ENCODE data around the gene GPR68. TPM values are rescaled to one million over a fixed set of nuclear protein-coding genes. Genes with fewer than 3 reads are reported as not detected.
A peak's percentile ranks its signal among the peaks of the same experiment; 100 is the strongest.

Gene GPR68
- total RNA-seq, 5 donors from 2014 or later (not counting 1 experiment from before 2014, with no cell fraction given) = 3.0 to 16.4 (median 10.0) TPM

GRCh38 chr14:91219517-91220389 is 24.8 kb downstream of the GPR68 start:
- ATAC-seq (replicated peaks in 1 of 4) (no peak), DNase-seq (no peak)
- no peaks in the 10 kb centered on the region for H3K27me3 ChIP-seq (replicated peaks in 1 of 2; ENCODE audit: control insufficient read depth in 2 of 2, extremely low read depth in 1 of 2, insufficient read depth in 2 of 2, low read length in 1 of 2)
- peaks cover 2 to 32% of the 10 kb centered on the region in 2 experiments for H3K4me1 ChIP-seq (ENCODE audit: control insufficient read depth in 1 of 2, extremely low read depth in 1 of 2, insufficient read depth in 2 of 2, low read length in 2 of 2)
- Mint-ChIP-seq H3K27me3 (no peaks in the 10 kb centered on the region), H3K36me3 (peaks cover 69% of the 10 kb centered on the region), H3K4me1 (peaks cover 42 to 51% (median 42%) of the 10 kb centered on the region in 3 donors), H3K27ac (peak overlapping the region; percentile 48 to 67), H3K4me3 (no peak overlapping the region), H3K9me3 (peaks cover 0 to 5% (median 0%) of the 10 kb centered on the region in 3 donors)
- POLR2A ChIA-PET = no interaction called here
- WGBS (ENCODE audit: insufficient coverage) = 96% methylated on average over 9 of the region's 13 CpGs
- H3K9me3 ChIP-seq = no peaks in the 10 kb centered on the region
- H3K4me3 ChIP-seq (ENCODE audit: control insufficient read depth in 1 of 2, extremely low read depth in 1 of 2, low read length in 1 of 2) = no peak overlapping the region
- no peak overlapping the region for H3K27ac ChIP-seq (ENCODE audit: low read length)
- peaks cover 20 to 36% of the 10 kb centered on the region in 2 donors for H3K36me3 ChIP-seq (ENCODE audit: control insufficient read depth in 2 of 2, extremely low read depth in 1 of 2, insufficient read depth in 1 of 2, low read length in 1 of 2)
- CTCF ChIA-PET = no interaction called here

- CTCF ChIA-PET = no interaction called here
- peaks cover 24 to 46% of the 10 kb centered on the region in 2 donors for H3K36me3 ChIP-seq (ENCODE audit: control insufficient read depth in 2 of 2, extremely low read depth in 1 of 2, insufficient read depth in 1 of 2, low read length in 1 of 2)
- H3K4me3 Mint-ChIP-seq = no peak overlapping the region
Measured at GRCh38 chr14:91218014-91218413, 26.5 kb downstream of the GPR68 start.

GRCh38 chr14:91216731-91217226 is 27.7 kb downstream of the GPR68 start:
- POLR2A ChIA-PET = no interaction called here
- CTCF ChIA-PET = no interaction called here

More at GRCh38 chr14:91218014-91218413, 26.5 kb downstream of the GPR68 start:
- ATAC-seq (replicated peaks in 1 of 4) (no peak), DNase-seq (no peak)
- Mint-ChIP-seq H3K27ac (peak overlapping the region in 1 of 2 donors; percentile 28), H3K36me3 (peaks cover 66% of the 10 kb centered on the region), H3K9me3 (peaks cover 0 to 3% (median 0%) of the 10 kb centered on the region in 3 donors), H3K27me3 (no peaks in the 10 kb centered on the region), H3K4me1 (peaks cover 30 to 35% (median 30%) of the 10 kb centered on the region in 3 donors)
- 100% methylated on average over 2 of the region's 4 CpGs for WGBS (ENCODE audit: insufficient coverage)
- Histone ChIP-seq H3K4me3 (ENCODE audit: control insufficient read depth in 1 of 2, extremely low read depth in 1 of 2, low read length in 1 of 2) (no peak overlapping the region), H3K27me3 (replicated peaks in 1 of 2; ENCODE audit: control insufficient read depth in 2 of 2, extremely low read depth in 1 of 2, insufficient read depth in 2 of 2, low read length in 1 of 2) (no peaks in the 10 kb centered on the region), H3K9me3 (no peaks in the 10 kb centered on the region), H3K27ac (ENCODE audit: low read length) (no peak overlapping the region), H3K4me1 (ENCODE audit: control insufficient read depth in 1 of 2, extremely low read depth in 1 of 2, insufficient read depth in 2 of 2, low read length in 2 of 2) (peaks cover 0 to 20% of the 10 kb centered on the region in 2 experiments)
- POLR2A ChIA-PET = no interaction called here

GRCh38 chr14:91215381-91215780 is 29.1 kb downstream of the GPR68 start:
- Histone ChIP-seq H3K27ac (ENCODE audit: low read length) (no peak overlapping the region), H3K4me1 (ENCODE audit: control insufficient read depth in 1 of 2, extremely low read depth in 1 of 2, insufficient read depth in 2 of 2, low read length in 2 of 2) (peaks cover 0 to 3% of the 10 kb centered on the region in 2 experiments), H3K36me3 (ENCODE audit: control insufficient read depth in 2 of 2, extremely low read depth in 1 of 2, insufficient read depth in 1 of 2, low read length in 1 of 2) (peaks cover 23 to 54% of the 10 kb centered on the region in 2 donors), H3K4me3 (ENCODE audit: control insufficient read depth in 1 of 2, extremely low read depth in 1 of 2, low read length in 1 of 2) (no peak overlapping the region), H3K27me3 (replicated peaks in 1 of 2; ENCODE audit: control insufficient read depth in 2 of 2, extremely low read depth in 1 of 2, insufficient read depth in 2 of 2, low read length in 1 of 2) (no peaks in the 10 kb centered on the region), H3K9me3 (no peaks in the 10 kb centered on the region)
- ChIA-PET CTCF (interaction anchor here in 1 of 2 donors (0.6 kb wide), 1 partner anchor 10 kb away, joined by 3 read pairs; no protein-coding TSS in a partner anchor), POLR2A (no interaction called here)
- peaks cover 50% of the 10 kb centered on the region for H3K36me3 Mint-ChIP-seq
- H3K9me3 Mint-ChIP-seq = no peaks in the 10 kb centered on the region
- no peak overlapping the region for H3K4me3 Mint-ChIP-seq
- DNase-seq (no peak), ATAC-seq (replicated peaks in 1 of 4) (no peak)
- 84% methylated on average over 8 of the region's 10 CpGs for WGBS (ENCODE audit: insufficient coverage)
- H3K27ac Mint-ChIP-seq = no peak overlapping the region
- H3K4me1 Mint-ChIP-seq = peaks cover 5 to 13% (median 8%) of the 10 kb centered on the region in 3 donors
- H3K27me3 Mint-ChIP-seq = no peaks in the 10 kb centered on the region

More at GRCh38 chr14:91216731-91217226, 27.7 kb downstream of the GPR68 start:
- Histone ChIP-seq H3K27me3 (replicated peaks in 1 of 2; ENCODE audit: control insufficient read depth in 2 of 2, extremely low read depth in 1 of 2, insufficient read depth in 2 of 2, low read length in 1 of 2) (no peaks in the 10 kb centered on the region), H3K9me3 (no peaks in the 10 kb centered on the region), H3K36me3 (ENCODE audit: control insufficient read depth in 2 of 2, extremely low read depth in 1 of 2, insufficient read depth in 1 of 2, low read length in 1 of 2) (peaks cover 24 to 48% of the 10 kb centered on the region in 2 donors), H3K4me3 (ENCODE audit: control insufficient read depth in 1 of 2, extremely low read depth in 1 of 2, low read length in 1 of 2) (no peak overlapping the region), H3K4me1 (ENCODE audit: control insufficient read depth in 1 of 2, extremely low read depth in 1 of 2, insufficient read depth in 2 of 2, low read length in 2 of 2) (peaks cover 0 to 9% of the 10 kb centered on the region in 2 experiments), H3K27ac (ENCODE audit: low read length) (no peak overlapping the region)
- Mint-ChIP-seq H3K27ac (no peak overlapping the region), H3K27me3 (no peaks in the 10 kb centered on the region), H3K4me3 (no peak overlapping the region), H3K4me1 (peaks cover 18 to 23% (median 19%) of the 10 kb centered on the region in 3 donors), H3K36me3 (peaks cover 56% of the 10 kb centered on the region), H3K9me3 (no peaks in the 10 kb centered on the region)
- DNase-seq = no peak
- 93% methylated on average over 13 of the region's 13 CpGs for WGBS (ENCODE audit: insufficient coverage)
- no peak for ATAC-seq (replicated peaks in 1 of 4)

- no peaks in the 10 kb centered on the region for H3K4me1 ChIP-seq (ENCODE audit: control insufficient read depth in 1 of 2, extremely low read depth in 1 of 2, insufficient read depth in 2 of 2, low read length in 2 of 2)
- Mint-ChIP-seq H3K9me3 (no peaks in the 10 kb centered on the region), H3K4me1 (peaks cover 0 to 5% (median under 1%) of the 10 kb centered on the region in 3 donors), H3K36me3 (peaks cover 49% of the 10 kb centered on the region), H3K27me3 (no peaks in the 10 kb centered on the region), H3K4me3 (no peak overlapping the region), H3K27ac (no peak overlapping the region)
- H3K36me3 ChIP-seq (ENCODE audit: control insufficient read depth in 2 of 2, extremely low read depth in 1 of 2, insufficient read depth in 1 of 2, low read length in 1 of 2) = peaks cover 19 to 56% of the 10 kb centered on the region in 2 donors
- H3K4me3 ChIP-seq (ENCODE audit: control insufficient read depth in 1 of 2, extremely low read depth in 1 of 2, low read length in 1 of 2) = no peak overlapping the region
- CTCF ChIA-PET = no interaction called here
- H3K27me3 ChIP-seq (replicated peaks in 1 of 2; ENCODE audit: control insufficient read depth in 2 of 2, extremely low read depth in 1 of 2, insufficient read depth in 2 of 2, low read length in 1 of 2) = no peaks in the 10 kb centered on the region
- ATAC-seq (replicated peaks in 1 of 4) (no peak), DNase-seq (no peak)
- POLR2A ChIA-PET = no interaction called here
- no peaks in the 10 kb centered on the region for H3K9me3 ChIP-seq
- WGBS (ENCODE audit: insufficient coverage) = 96% methylated on average over 5 of the region's 6 CpGs
- H3K27ac ChIP-seq (ENCODE audit: low read length) = no peak overlapping the region
Measured at GRCh38 chr14:91214306-91214705, 30.2 kb downstream of the GPR68 start.

- Mint-ChIP-seq H3K4me3 (no peak overlapping the region), H3K36me3 (peaks cover 47% of the 10 kb centered on the region), H3K27me3 (no peaks in the 10 kb centered on the region), H3K4me1 (peaks cover 4 to 17% (median 7%) of the 10 kb centered on the region in 3 donors), H3K27ac (no peak overlapping the region), H3K9me3 (no peaks in the 10 kb centered on the region)
- Histone ChIP-seq H3K4me1 (ENCODE audit: control insufficient read depth in 1 of 2, extremely low read depth in 1 of 2, insufficient read depth in 2 of 2, low read length in 2 of 2) (no peaks in the 10 kb centered on the region), H3K4me3 (ENCODE audit: control insufficient read depth in 1 of 2, extremely low read depth in 1 of 2, low read length in 1 of 2) (no peak overlapping the region), H3K9me3 (no peaks in the 10 kb centered on the region), H3K27ac (ENCODE audit: low read length) (no peak overlapping the region), H3K27me3 (replicated peaks in 1 of 2; ENCODE audit: control insufficient read depth in 2 of 2, extremely low read depth in 1 of 2, insufficient read depth in 2 of 2, low read length in 1 of 2) (no peaks in the 10 kb centered on the region), H3K36me3 (ENCODE audit: control insufficient read depth in 2 of 2, extremely low read depth in 1 of 2, insufficient read depth in 1 of 2, low read length in 1 of 2) (peaks cover 12 to 57% of the 10 kb centered on the region in 2 donors)
- ChIA-PET POLR2A (interaction anchor here in 1 of 2 donors (0.7 kb wide), 1 partner anchor 75 kb away, joined by 3 read pairs; no protein-coding TSS in a partner anchor), CTCF (no interaction called here)
- ATAC-seq (replicated peaks in 1 of 4) (no peak), DNase-seq (no peak)
- WGBS (ENCODE audit: insufficient coverage) = no CpG with 5 or more reads among the region's 2 CpGs
Measured at GRCh38 chr14:91211017-91211416, 33.5 kb downstream of the GPR68 start.

Data from T-cell (primary cell).